Psoas muscle (tissue), 8 donors: ENCODE data around the gene IL18R1. TPM values are rescaled to one million over a fixed set of nuclear protein-coding genes. Genes with fewer than 3 reads are reported as not detected.

Experiments used
- ATAC-seq, 4 donors: fragments of 200-7000 bp; cut with Tn5 transposase; one replicate each; pipeline ENCODE4 v1.9.1; 2020; ENCODE audit warnings: moderate library complexity in 3 of 4, mild to moderate bottlenecking in 2 of 4
- DNase-seq, 2 donors: peaks; one replicate each; pipeline ENCODE4 v3.0.0-alpha.2; 2020
- H3K27ac ChIP-seq: fragments of 200-600 bp; one replicate; pipeline ENCODE4 v1.8.0; 2022
- H3K27me3 ChIP-seq, 3 donors: fragments of 200-600 bp in 1 of 3; one replicate each; pipeline versions ENCODE4 v1.6.1 to v1.8.0; 2013 to 2022; ENCODE audit warnings: low read length in 2 of 3, mild to moderate bottlenecking in 2 of 3, moderate library complexity in 1 of 3; ENCODE audit not compliant: insufficient read depth in 3 of 3
- H3K36me3 ChIP-seq, 2 donors: fragments of 200-600 bp in 1 of 2; one replicate each; pipeline versions ENCODE4 v1.6.1 to v1.8.0; 2013 to 2022; ENCODE audit warnings: low read depth in 1 of 2, mild to moderate bottlenecking in 1 of 2, moderate library complexity in 1 of 2; ENCODE audit not compliant: insufficient read depth in 1 of 2
- H3K4me1 ChIP-seq: fragments of 200-600 bp; one replicate; pipeline ENCODE4 v1.8.0; 2022
- H3K4me3 ChIP-seq: fragments of 200-600 bp; one replicate; pipeline ENCODE4 v1.8.0; 2022; ENCODE audit warnings: mild to moderate bottlenecking
- H3K9me3 ChIP-seq: fragments of 200-600 bp; one replicate; pipeline ENCODE4 v1.8.0; 2022
- WGBS, 3 donors: extraction: QIAGEN DNeasy Blood & Tissue Kit; methylation state at CpG; one replicate each; pipeline versions ENCODE4 v1.1.6 to v1.1.7; 2013; 5-methylcytosine and 5-hydroxymethylcytosine counted together
- intact Hi-C, 2 donors: fragments of 100-400 bp; cut with DNase I; formaldehyde crosslinking; loops; one replicate each; pipeline versions ENCODE4 v1.11.0 to v1.14.2; 2022
- polyA plus RNA-seq, 3 donors: library from polyadenylated mRNA; stranded (reverse); fragments of 200-250 nt; gene quantifications; one replicate each; pipeline ENCODE4 v1.2.3, GENCODE V29; 2013
- total RNA-seq, 4 donors: library from RNA; stranded (reverse); fragmentation: NEBNext Ultra II Directional in 2 of 4; extraction: Animal tissue kit (Norgen Biotek cat#: 25700) in 2 of 4; gene quantifications; one replicate each; pipeline versions ENCODE4 v1.2.1 to v1.2.4, GENCODE V29; 2021 to 2023
- TF ChIP-seq, protein P1 (sequence below): fragments of 200-600 bp; IDR thresholded peaks from one replicate; pipeline ENCODE4 v1.8.0; 2022; ENCODE audit warnings: antibody characterized with exemption
- donor health status: healthy with polysubstance abuse.
- donor health status: DM: no; HTN: no; CAD: no; lungs with moderate emphysema.
- donor health status: Bipolar disorder and iron deficiency.
- donor health status: healthy.
- donor health status: DM: yes; HTN: yes; CAD: no.
- donor health status: DM: no; HTN: no; CAD: no.
- donor health status: DM: no; HTN: no; CAD: no.
- donor health status: DM: yes; HTN: yes; CAD: no.

The IL18R1 gene
- total and polyA plus RNA-seq, 7 donors, result 0.26 to 2.1 (median 0.83) TPM

DNA sequence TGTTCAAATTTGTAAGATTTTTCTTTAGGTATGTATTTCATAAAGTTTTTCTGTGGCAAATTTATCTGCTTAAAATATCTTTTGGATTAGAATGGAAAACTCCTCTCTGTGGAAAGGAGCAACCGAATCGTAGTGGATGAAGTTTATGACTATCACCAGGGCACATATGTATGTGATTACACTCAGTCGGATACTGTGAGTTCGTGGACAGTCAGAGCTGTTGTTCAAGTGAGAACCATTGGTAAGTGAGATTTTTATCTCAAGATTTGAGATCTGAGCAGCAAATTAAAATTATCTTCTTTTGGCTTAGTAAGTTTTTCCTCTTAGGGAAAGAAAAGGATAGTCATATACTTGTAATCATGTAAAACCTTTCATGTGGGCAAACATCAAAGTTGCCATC, 81.5 kb downstream of the IL18R1 start:
- no peaks in the 10 kb centered on the region for H3K27me3 ChIP-seq
- ATAC-seq (no peak), DNase-seq (no peak)
- no peak overlapping the region for H3K4me3 ChIP-seq
- intact Hi-C loops, result no loop called here
- H3K9me3 ChIP-seq, result no peaks in the 10 kb centered on the region
- WGBS, 3 donors, result 78 to 80% (median 80%) methylated on average over 4 of the region's 4 CpGs
- H3K4me1 ChIP-seq, result no peaks in the 10 kb centered on the region
- no peak overlapping the region for H3K27ac ChIP-seq
- no peaks in the 10 kb centered on the region for H3K36me3 ChIP-seq
- TF ChIP-seq, protein P1, sequence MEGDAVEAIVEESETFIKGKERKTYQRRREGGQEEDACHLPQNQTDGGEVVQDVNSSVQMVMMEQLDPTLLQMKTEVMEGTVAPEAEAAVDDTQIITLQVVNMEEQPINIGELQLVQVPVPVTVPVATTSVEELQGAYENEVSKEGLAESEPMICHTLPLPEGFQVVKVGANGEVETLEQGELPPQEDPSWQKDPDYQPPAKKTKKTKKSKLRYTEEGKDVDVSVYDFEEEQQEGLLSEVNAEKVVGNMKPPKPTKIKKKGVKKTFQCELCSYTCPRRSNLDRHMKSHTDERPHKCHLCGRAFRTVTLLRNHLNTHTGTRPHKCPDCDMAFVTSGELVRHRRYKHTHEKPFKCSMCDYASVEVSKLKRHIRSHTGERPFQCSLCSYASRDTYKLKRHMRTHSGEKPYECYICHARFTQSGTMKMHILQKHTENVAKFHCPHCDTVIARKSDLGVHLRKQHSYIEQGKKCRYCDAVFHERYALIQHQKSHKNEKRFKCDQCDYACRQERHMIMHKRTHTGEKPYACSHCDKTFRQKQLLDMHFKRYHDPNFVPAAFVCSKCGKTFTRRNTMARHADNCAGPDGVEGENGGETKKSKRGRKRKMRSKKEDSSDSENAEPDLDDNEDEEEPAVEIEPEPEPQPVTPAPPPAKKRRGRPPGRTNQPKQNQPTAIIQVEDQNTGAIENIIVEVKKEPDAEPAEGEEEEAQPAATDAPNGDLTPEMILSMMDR, result no peak

DNA sequence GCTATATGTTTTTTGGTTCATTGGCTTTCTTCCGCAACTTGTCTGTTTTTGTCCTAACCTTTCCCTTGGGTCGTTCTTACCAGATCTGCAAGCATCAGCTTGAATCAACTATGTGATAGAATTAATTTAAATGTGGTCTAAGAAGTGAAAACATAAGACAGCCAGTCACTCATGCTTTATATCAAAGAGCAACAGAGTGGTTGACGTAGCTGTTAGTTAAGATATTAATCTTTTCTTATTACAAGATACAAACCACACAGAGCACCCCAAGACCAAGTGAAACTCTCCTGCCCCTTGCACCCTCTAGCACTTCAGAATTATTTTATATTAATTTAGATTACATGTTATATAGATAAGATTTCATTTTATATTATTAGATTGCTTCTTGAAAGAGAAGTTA, 82.5 kb downstream of the IL18R1 start:
- Histone ChIP-seq H3K27me3 (no peaks in the 10 kb centered on the region), H3K4me1 (no peaks in the 10 kb centered on the region), H3K36me3 (no peaks in the 10 kb centered on the region), H3K9me3 (no peaks in the 10 kb centered on the region), H3K4me3 (no peak overlapping the region), H3K27ac (no peak overlapping the region)
- ATAC-seq (no peak), DNase-seq (no peak)
- 91 to 94% (median 91%) methylated on average over 3 of the region's 3 CpGs for WGBS, 3 donors
- intact Hi-C loops, result no loop called here
- TF ChIP-seq, protein P1, result no peak

DNA sequence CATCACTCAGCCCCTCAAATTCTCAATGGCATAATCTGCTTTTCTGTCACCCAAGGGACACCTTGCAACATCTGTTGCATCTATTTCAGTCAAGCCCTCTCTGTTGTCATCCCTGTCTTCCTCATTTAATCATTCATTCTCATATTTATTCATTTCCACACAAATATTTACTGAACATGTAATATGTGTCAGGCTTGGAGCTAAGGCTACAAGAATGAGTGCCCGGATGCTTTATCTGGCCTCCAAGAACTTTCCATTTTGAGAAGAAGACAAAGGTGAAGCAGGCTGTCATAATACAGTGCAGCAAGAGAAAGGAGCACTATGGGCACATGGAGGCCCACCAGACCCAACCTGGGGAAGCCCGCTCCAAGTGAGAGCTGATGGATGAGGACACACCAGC, 83.0 kb downstream of the IL18R1 start:
- Histone ChIP-seq H3K4me1 (no peaks in the 10 kb centered on the region), H3K4me3 (no peak overlapping the region), H3K9me3 (no peaks in the 10 kb centered on the region), H3K36me3 (no peaks in the 10 kb centered on the region), H3K27ac (no peak overlapping the region), H3K27me3 (no peaks in the 10 kb centered on the region)
- intact Hi-C loops, result no loop called here
- 95 to 97% (median 96%) methylated on average over 2 of the region's 2 CpGs for WGBS, 3 donors
- TF ChIP-seq, protein P1, result no peak
- DNase-seq (no peak), ATAC-seq (no peak)

DNA sequence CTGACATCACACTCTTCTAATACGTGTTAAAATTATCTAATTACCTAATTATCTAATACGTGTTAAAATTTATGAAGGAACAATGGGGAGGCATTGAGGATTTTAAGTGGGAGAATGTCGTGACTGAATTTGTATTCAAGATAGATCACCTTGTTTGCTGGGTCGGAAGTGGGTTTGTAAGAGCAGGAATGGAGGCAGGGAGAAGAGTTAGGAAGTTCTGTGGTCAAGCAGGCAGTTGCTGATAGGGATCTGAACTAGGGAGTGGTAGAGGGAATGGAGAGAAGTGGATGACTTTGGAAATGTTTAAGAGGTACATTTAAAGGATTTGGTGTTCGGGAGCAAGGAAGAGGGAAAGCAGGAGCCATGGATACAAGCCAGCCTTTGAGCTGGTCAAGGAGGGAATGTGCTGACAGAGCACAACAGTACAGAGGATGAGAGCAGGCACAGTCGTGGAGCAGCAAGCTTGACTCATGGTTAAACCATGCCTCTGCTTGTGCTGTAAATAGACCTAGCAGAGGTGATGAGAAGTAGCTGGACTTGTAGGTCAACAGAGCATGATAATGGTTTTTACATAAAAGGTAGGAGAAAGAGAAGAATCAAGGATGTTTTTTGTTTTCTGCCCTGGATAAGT, 83.6 kb downstream of the IL18R1 start:
- intact Hi-C loops, result no loop called here
- 53 to 62% (median 57%) methylated on average over 6 of the region's 6 CpGs for WGBS, 3 donors
- ATAC-seq, result peak in 3 of 4 donors; percentile 60 to 97 (median 82)

More for the DNA sequence above, 83.6 kb downstream of the IL18R1 start:
- no peak overlapping the region for H3K4me3 ChIP-seq
- H3K36me3 ChIP-seq, result no peaks in the 10 kb centered on the region
- no peaks in the 10 kb centered on the region for H3K4me1 ChIP-seq
- TF ChIP-seq, protein P1, result no peak
- H3K27me3 ChIP-seq, result no peaks in the 10 kb centered on the region
- no peak for DNase-seq
- no peaks in the 10 kb centered on the region for H3K9me3 ChIP-seq
- H3K27ac ChIP-seq, result no peak overlapping the region
